ENCODE results near the gene EPB41L4A. TPM values are rescaled to one million over a fixed set of nuclear protein-coding genes. Genes with fewer than 3 reads are reported as not detected.
"Not testable (repeated sequence)": the region's sequence is repeated elsewhere in the genome, so short reads cannot be mapped to it uniquely, and the experiment has no call there.

EPB41L4A gene
- total and polyA plus RNA-seq, 12 donors, result 6.2 to 28.4 (median 17.5) TPM

GRCh38 chr5:112208699-112209615 is 210.1 kb downstream of the EPB41L4A start:
- no peak for TF ChIP-seq CTCF (IDR thresholded peaks at IDR 0.05)
- intact Hi-C loops (cut with DNase I), result loop anchor here in 1 of 10 donors (10.0 kb wide), 1 partner anchor 216 kb away; no protein-coding TSS in a partner anchor
- 94 to 97% methylated on average over 4 of the region's 4 CpGs for WGBS, 2 donors

GRCh38 chr5:112208195-112208594 is 210.9 kb downstream of the EPB41L4A start:
- intact Hi-C loops (cut with DNase I), result loop anchor here in 1 of 10 donors (10.0 kb wide), 1 partner anchor 217 kb away; no protein-coding TSS in a partner anchor
- not testable (repeated sequence) for H3K9me3 ChIP-seq, H3K4me3 ChIP-seq, ATAC-seq, H3K27ac ChIP-seq, H3K27me3 ChIP-seq, DNase-seq
- Histone ChIP-seq H3K4me1 (peaks cover 0 to 10% (median 3%) of the 10 kb centered on the region in 9 donors), H3K36me3 (peaks cover 0 to 39% (median 4%) of the 10 kb centered on the region in 9 donors)
- WGBS, 2 donors, result 96 to 99% methylated on average over 3 of the region's 3 CpGs

More at GRCh38 chr5:112208699-112209615, 210.1 kb downstream of the EPB41L4A start:
- Histone ChIP-seq H3K36me3 (peaks cover 0 to 31% (median 4%) of the 10 kb centered on the region in 9 donors), H3K4me1 (peaks cover 0 to 10% (median 3%) of the 10 kb centered on the region in 9 donors), H3K27me3 (no peaks in the 10 kb centered on the region), H3K27ac (no peak overlapping the region), H3K4me3 (no peak overlapping the region), H3K9me3 (no peaks in the 10 kb centered on the region)
- DNase-seq, result no peak
- no peak for ATAC-seq

- H3K9me3 ChIP-seq, result no peaks in the 10 kb centered on the region
- H3K27ac ChIP-seq, result no peak overlapping the region
- no peak for TF ChIP-seq CTCF (IDR thresholded peaks at IDR 0.05)
- no peak for DNase-seq
- intact Hi-C loops (cut with DNase I), result loop anchor here in 1 of 10 donors (10.0 kb wide), 1 partner anchor 219 kb away; no protein-coding TSS in a partner anchor
- H3K4me3 ChIP-seq, result no peak overlapping the region
- 45 to 46% methylated on average over 4 of the region's 4 CpGs for WGBS, 2 donors
- ATAC-seq, result peak in 3 of 8 donors; percentile 9 to 48 (median 39)
- H3K4me1 ChIP-seq, result peaks cover 0 to 10% (median 3%) of the 10 kb centered on the region in 9 donors
- H3K27me3 ChIP-seq, result no peaks in the 10 kb centered on the region
- peaks cover 0 to 62% (median 4%) of the 10 kb centered on the region in 9 donors for H3K36me3 ChIP-seq
These were observed 213.2 kb downstream of the EPB41L4A start for GRCh38 chr5:112205846-112206245.

- WGBS, 2 donors, result 94 to 95% methylated on average over 4 of the region's 4 CpGs
- Histone ChIP-seq H3K27ac (no peak overlapping the region), H3K9me3 (no peaks in the 10 kb centered on the region), H3K27me3 (no peaks in the 10 kb centered on the region), H3K4me1 (peaks cover 0 to 15% (median 4%) of the 10 kb centered on the region in 9 donors), H3K4me3 (no peak overlapping the region), H3K36me3 (peaks cover 0 to 74% (median 4%) of the 10 kb centered on the region in 9 donors)
- TF ChIP-seq CTCF (IDR thresholded peaks at IDR 0.05), result no peak
- ATAC-seq, result no peak
- no peak for DNase-seq
- intact Hi-C loops (cut with DNase I), result loop anchor here in 1 of 10 donors (10.0 kb wide), 1 partner anchor 222 kb away; no protein-coding TSS in a partner anchor
These were observed 215.8 kb downstream of the EPB41L4A start for GRCh38 chr5:112203229-112203628.

Data from heart right ventricle (tissue), 16 donors.